PC-9 (cell line): Measurements from ENCODE around the gene PMPCB. TPM values are rescaled to one million over a fixed set of nuclear protein-coding genes. Genes with fewer than 3 reads are reported as not detected.

Experiments
- BruUV-seq: library from RNA; stranded (reverse); fragments of 400-500 nt; replicated peaks from 2 replicates; lab custom pipeline; 2021; lab: Mats Ljungman, UMichigan
- CTCF ChIA-PET: fragments of 300-600 bp; sonication (Branson Sonifier 250); formaldehyde crosslinking; loops from one replicate; lab custom pipeline; 2022; ENCODE audit warnings: antibody characterized with exemption; lab: Charles Lee
- POLR2A ChIA-PET: fragments of 300-600 bp; sonication (Branson Sonifier 250); formaldehyde crosslinking; loops from one replicate; lab custom pipeline; 2022; ENCODE audit warnings: antibody characterized with exemption; ENCODE audit not compliant: unreplicated experiment; lab: Charles Lee
- DNase-seq, 2 experiments: peaks; one replicate each; pipeline versions ENCODE4 v3.0.0 to v3.0.0-alpha.2; 2015 to 2022; ENCODE audit warnings: mixed read lengths in 1 of 2
- H2AFZ ChIP-seq: fragments of 200-600 bp; sonication (generic); 2 replicates; pipeline ENCODE4 v1.8.1; 2017; ENCODE audit warnings: antibody characterized with exemption
- H3F3A ChIP-seq: fragments of 200-600 bp; sonication (generic); 2 replicates; pipeline ENCODE4 v1.8.1; 2017; ENCODE audit warnings: antibody characterized with exemption, mild to moderate bottlenecking, low read depth; ENCODE audit not compliant: insufficient read depth
- H3K27ac ChIP-seq: fragments of 200-600 bp; sonication (generic); 2 replicates; pipeline ENCODE4 v1.6.1; 2016; ENCODE audit warnings: mixed run types
- H3K27me3 ChIP-seq: fragments of 200-600 bp; sonication (generic); 2 replicates; pipeline ENCODE4 v1.6.1; 2016; ENCODE audit warnings: low read depth, mixed run types; ENCODE audit not compliant: insufficient read depth
- H3K36me3 ChIP-seq: fragments of 200-600 bp; sonication (generic); 2 replicates; pipeline ENCODE4 v1.6.1; 2016; ENCODE audit warnings: low read depth, mixed run types
- H3K4me1 ChIP-seq: fragments of 200-600 bp; sonication (generic); replicated peaks from 2 replicates; pipeline ENCODE4 v1.6.1; 2016; ENCODE audit warnings: mixed run types; ENCODE audit not compliant: insufficient read depth
- H3K4me2 ChIP-seq: fragments of 200-600 bp; sonication (generic); 2 replicates; pipeline ENCODE4 v1.6.1; 2017; ENCODE audit warnings: mixed run types
- H3K4me3 ChIP-seq: fragments of 200-600 bp; sonication (generic); 2 replicates; pipeline ENCODE4 v1.6.1; 2016; ENCODE audit warnings: mixed run types
- H3K79me2 ChIP-seq: fragments of 200-600 bp; sonication (generic); 2 replicates; pipeline ENCODE4 v1.6.1; 2017; ENCODE audit warnings: low read depth, mixed run types
- H3K9me2 ChIP-seq: fragments of 200-600 bp; sonication (generic); 2 replicates; pipeline ENCODE4 v1.8.1; 2017; ENCODE audit warnings: mild to moderate bottlenecking; ENCODE audit not compliant: insufficient read depth
- H3K9me3 ChIP-seq: fragments of 200-600 bp; sonication (generic); 2 replicates; pipeline ENCODE4 v1.8.1; 2016; ENCODE audit warnings: low read depth; ENCODE audit not compliant: insufficient read depth
- H4K20me1 ChIP-seq: fragments of 200-600 bp; sonication (generic); 2 replicates; pipeline ENCODE4 v1.8.1; 2017; ENCODE audit not compliant: insufficient read depth
- EZH2 ChIP-seq: fragments of 200-600 bp; sonication (generic); IDR thresholded peaks from 2 replicates; pipeline ENCODE4 v1.8.0; 2017; ENCODE audit warnings: antibody characterized with exemption, low read depth
- intact Hi-C: fragments of 100-400 bp; cut with micrococcal nuclease; formaldehyde crosslinking; loops from one replicate; pipeline ENCODE4 v1.10.0; 2022; ENCODE audit not compliant: unreplicated experiment
- total RNA-seq: library from RNA; stranded (reverse); gene quantifications from 2 replicates; pipeline ENCODE4 v1.2.3, GENCODE V29; 2021
- TF ChIP-seq, protein P1 (sequence below): fragments of 200-600 bp; sonication (generic); conservative IDR thresholded peaks from 2 replicates; pipeline ENCODE4 v1.6.1; 2017; ENCODE audit warnings: mixed run types, antibody characterized with exemption, mild to moderate bottlenecking, moderate library complexity

The PMPCB gene
- total RNA-seq, 1 experiment from 2014 or later: 78.1 TPM

DNA sequence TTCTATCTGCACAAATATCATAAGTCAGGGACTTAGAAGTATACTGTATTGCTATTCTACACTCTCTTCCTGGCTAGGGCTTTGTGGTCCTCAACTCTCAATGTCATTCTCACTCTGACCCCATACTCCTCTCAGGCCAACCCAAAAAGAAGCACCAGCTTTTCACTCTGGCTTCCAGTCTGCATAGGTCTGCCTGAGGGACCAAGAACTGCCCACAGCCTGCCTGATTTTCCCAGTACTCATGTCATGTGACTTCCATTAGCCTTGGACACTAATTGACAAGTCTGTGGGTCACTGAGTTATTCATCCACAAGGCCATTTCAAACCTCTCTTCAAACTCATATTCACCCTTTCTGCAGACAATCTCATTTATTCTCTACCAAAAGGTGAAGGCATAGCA, 19.8 kb downstream of the PMPCB start:
- no peak for DNase-seq
- Histone ChIP-seq H3K9me2 (no peaks in the 10 kb centered on the region), H2AFZ (no peak overlapping the region), H3K4me3 (no peak overlapping the region), H3K36me3 (peaks cover 65% of the 10 kb centered on the region), H3K27me3 (no peaks in the 10 kb centered on the region), H3K4me1 (no peaks in the 10 kb centered on the region), H3K27ac (no peak overlapping the region), H3K79me2 (no peaks in the 10 kb centered on the region), H3F3A (peaks cover 31% of the 10 kb centered on the region), H3K4me2 (no peak overlapping the region), H4K20me1 (0 out of 2 replicates have a peak, but pooled peaks cover 2% of the 10 kb centered on the region), H3K9me3 (no peaks in the 10 kb centered on the region)
- TF ChIP-seq EZH2: no peak
- TF ChIP-seq, protein P1, sequence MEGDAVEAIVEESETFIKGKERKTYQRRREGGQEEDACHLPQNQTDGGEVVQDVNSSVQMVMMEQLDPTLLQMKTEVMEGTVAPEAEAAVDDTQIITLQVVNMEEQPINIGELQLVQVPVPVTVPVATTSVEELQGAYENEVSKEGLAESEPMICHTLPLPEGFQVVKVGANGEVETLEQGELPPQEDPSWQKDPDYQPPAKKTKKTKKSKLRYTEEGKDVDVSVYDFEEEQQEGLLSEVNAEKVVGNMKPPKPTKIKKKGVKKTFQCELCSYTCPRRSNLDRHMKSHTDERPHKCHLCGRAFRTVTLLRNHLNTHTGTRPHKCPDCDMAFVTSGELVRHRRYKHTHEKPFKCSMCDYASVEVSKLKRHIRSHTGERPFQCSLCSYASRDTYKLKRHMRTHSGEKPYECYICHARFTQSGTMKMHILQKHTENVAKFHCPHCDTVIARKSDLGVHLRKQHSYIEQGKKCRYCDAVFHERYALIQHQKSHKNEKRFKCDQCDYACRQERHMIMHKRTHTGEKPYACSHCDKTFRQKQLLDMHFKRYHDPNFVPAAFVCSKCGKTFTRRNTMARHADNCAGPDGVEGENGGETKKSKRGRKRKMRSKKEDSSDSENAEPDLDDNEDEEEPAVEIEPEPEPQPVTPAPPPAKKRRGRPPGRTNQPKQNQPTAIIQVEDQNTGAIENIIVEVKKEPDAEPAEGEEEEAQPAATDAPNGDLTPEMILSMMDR: no peak
- intact Hi-C loops: no loop called here
- ChIA-PET CTCF (no interaction called here), POLR2A (interaction anchor here (0.6 kb wide), 1 partner anchor 438 kb away, joined by 6 read pairs; no protein-coding TSS in a partner anchor)
- no TSS peak for BruUV-seq

DNA sequence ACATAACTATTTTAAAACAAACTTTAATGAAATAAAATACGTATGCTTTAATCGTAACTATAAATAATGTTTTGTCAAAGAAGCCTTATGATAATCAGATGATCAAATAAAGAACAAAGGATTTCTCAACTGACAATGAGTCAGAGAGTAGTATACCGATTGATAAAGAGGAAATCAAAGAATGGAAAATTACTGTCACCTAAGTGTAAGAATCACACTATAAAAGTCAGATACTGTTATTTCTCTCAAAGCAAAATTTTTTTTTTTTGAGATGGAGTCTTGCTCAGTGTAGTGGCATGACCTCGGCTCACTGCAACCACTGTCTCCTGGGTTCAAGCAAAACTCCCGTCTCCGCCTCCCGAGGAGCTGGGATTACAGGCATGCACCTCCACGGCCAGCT, 28.5 kb downstream of the PMPCB start:
- H3K36me3 ChIP-seq: peaks cover 36% of the 10 kb centered on the region
- intact Hi-C loops: no loop called here
- no peaks in the 10 kb centered on the region for H3K4me1 ChIP-seq

DNA sequence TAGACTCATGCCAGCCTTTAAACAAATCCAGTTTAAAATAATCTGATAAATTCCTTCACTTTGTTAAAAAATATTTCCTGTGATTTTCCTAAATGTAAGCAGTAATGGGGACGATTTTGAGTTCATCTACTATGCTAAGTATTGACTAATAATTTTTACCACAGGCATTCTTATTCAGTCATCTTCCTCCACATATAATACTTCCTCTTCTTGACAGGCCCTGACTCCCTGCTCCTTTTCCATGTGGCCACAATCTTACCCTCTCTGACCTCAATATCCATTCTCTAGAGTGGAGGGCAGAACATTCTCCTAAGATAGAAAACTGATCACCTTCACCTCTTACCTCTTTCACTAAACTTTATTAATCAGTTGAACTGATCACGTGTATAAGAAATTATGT, 39.5 kb downstream of the PMPCB start:
- POLR2A ChIA-PET: no interaction called here
- H3K4me2 ChIP-seq: no peak overlapping the region
- H3K79me2 ChIP-seq: peaks cover 62% of the 10 kb centered on the region
- peaks cover 70% of the 10 kb centered on the region for H3K36me3 ChIP-seq
- H3K27ac ChIP-seq: no peak overlapping the region
- intact Hi-C loops: no loop called here
- no TSS peak for BruUV-seq
- H3K4me3 ChIP-seq: no peak overlapping the region
- no peaks in the 10 kb centered on the region for H3K27me3 ChIP-seq
- no peak for TF ChIP-seq EZH2
- TF ChIP-seq, protein P1: no peak
- no peak overlapping the region for H2AFZ ChIP-seq
- H3K4me1 ChIP-seq: no peaks in the 10 kb centered on the region
- H3K9me2 ChIP-seq: no peaks in the 10 kb centered on the region
- DNase-seq: no peak
- H4K20me1 ChIP-seq: peaks cover 40% of the 10 kb centered on the region
- peaks cover 1% of the 10 kb centered on the region for H3F3A ChIP-seq
- no peaks in the 10 kb centered on the region for H3K9me3 ChIP-seq
- CTCF ChIA-PET: no interaction called here

More for the DNA sequence above, 28.5 kb downstream of the PMPCB start:
- Histone ChIP-seq H3K27ac (no peak overlapping the region), H3F3A (peaks cover 23% of the 10 kb centered on the region), H4K20me1 (no peaks in the 10 kb centered on the region; the same call in 1 of the 2 replicates), H3K27me3 (no peaks in the 10 kb centered on the region), H2AFZ (no peak overlapping the region), H3K9me3 (no peaks in the 10 kb centered on the region), H3K4me3 (no peak overlapping the region), H3K79me2 (no peaks in the 10 kb centered on the region; the same call in 1 of the 2 replicates), H3K9me2 (no peaks in the 10 kb centered on the region), H3K4me2 (no peak overlapping the region)
- CTCF ChIA-PET: no interaction called here
- DNase-seq: no peak
- POLR2A ChIA-PET: no interaction called here
- TF ChIP-seq, protein P1: no peak
- TF ChIP-seq EZH2: no peak
- no TSS peak for BruUV-seq
